Fibroblast of lung (primary cell): ENCODE results near the gene SLC23A1.

ENCODE experiments used
- EZH2 ChIP-seq: IDR thresholded peaks from 2 replicates; pipeline ENCODE4 v1.5.1; 2012; ENCODE audit warnings: low read length, control low read depth, mild to moderate bottlenecking; ENCODE audit errors: missing control alignments
- TF ChIP-seq, protein P1 (sequence below), 2 donors: IDR thresholded peaks in 1 of 2; conservative IDR thresholded peaks in 1 of 2; 1 replicate in 1 of 2; 2 replicates in 1 of 2; pipeline ENCODE4 v1.5.1; 2011 to 2012; ENCODE audit warnings: low read length in 2 of 2, control low read depth in 1 of 2, inconsistent platforms in 1 of 2, low read depth in 1 of 2, mild to moderate bottlenecking in 1 of 2

DNA sequence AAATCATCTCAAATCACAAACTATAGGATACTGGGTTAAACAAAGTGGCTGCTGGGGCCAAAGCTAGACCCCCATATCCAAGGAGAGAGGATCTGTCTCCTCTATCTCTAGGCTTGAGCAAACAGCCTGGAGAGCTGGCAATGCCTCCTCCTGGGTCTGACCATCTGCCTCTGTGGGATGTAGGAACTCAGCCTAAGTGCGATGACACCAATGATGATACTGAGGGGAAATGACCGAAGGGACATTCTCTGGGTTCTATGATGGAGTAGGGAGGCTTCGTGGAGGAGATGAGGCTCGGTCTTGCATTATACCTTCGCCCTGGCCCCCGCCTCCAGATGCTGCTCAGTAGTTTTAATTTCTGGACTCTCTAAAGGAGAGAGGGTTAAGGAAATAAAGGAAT lies 30.1 kb upstream of the SLC23A1 start:
- TF ChIP-seq, protein P1, sequence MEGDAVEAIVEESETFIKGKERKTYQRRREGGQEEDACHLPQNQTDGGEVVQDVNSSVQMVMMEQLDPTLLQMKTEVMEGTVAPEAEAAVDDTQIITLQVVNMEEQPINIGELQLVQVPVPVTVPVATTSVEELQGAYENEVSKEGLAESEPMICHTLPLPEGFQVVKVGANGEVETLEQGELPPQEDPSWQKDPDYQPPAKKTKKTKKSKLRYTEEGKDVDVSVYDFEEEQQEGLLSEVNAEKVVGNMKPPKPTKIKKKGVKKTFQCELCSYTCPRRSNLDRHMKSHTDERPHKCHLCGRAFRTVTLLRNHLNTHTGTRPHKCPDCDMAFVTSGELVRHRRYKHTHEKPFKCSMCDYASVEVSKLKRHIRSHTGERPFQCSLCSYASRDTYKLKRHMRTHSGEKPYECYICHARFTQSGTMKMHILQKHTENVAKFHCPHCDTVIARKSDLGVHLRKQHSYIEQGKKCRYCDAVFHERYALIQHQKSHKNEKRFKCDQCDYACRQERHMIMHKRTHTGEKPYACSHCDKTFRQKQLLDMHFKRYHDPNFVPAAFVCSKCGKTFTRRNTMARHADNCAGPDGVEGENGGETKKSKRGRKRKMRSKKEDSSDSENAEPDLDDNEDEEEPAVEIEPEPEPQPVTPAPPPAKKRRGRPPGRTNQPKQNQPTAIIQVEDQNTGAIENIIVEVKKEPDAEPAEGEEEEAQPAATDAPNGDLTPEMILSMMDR (conservative IDR thresholded peaks at IDR 0.05 in 1 of 2, IDR thresholded peaks at IDR 0.05 in 1 of 2; ENCODE audit: low read depth in 1 of 2, low read length in 2 of 2) = no peak
- no peak for TF ChIP-seq EZH2
